H1 (cell line): ENCODE results near the gene ZFP36L1. TPM values are rescaled to one million over a fixed set of nuclear protein-coding genes. Genes with fewer than 3 reads are reported as not detected.

Source experiments
- CTCF ChIA-PET: fragments of 300-600 bp; sonication (Branson Sonifier 250); formaldehyde crosslinking; loops from one replicate; lab custom pipeline; 2021; ENCODE audit not compliant: partially characterized antibody; lab: Charles Lee
- POLR2A ChIA-PET: fragments of 300-600 bp; sonication (Branson Sonifier 250); formaldehyde crosslinking; loops from one replicate; lab custom pipeline; 2021; ENCODE audit warnings: inconsistent platforms; ENCODE audit not compliant: partially characterized antibody; lab: Charles Lee
- DNase-seq, 2 experiments: peaks; one replicate each; pipeline versions ENCODE4 v3.0.0 to v3.0.0-alpha.2; 2010 to 2022; ENCODE audit warnings: low spot score in 2 of 2, low read depth in 1 of 2, mixed read lengths in 1 of 2
- FAIRE-seq: peaks from 2 replicates; lab custom pipeline; 2011; peaks lifted over from hg19 to GRCh38; lab: Jason Lieb, UNC
- H2AFZ ChIP-seq: 2 replicates; pipeline ENCODE4 v1.8.1; 2012; ENCODE audit warnings: low read length, inconsistent platforms
- H2AK5ac ChIP-seq: 2 replicates; pipeline ENCODE4 v1.6.1; 2013; ENCODE audit warnings: low read depth, low read length
- H2BK120ac ChIP-seq: replicated peaks from 2 replicates; pipeline ENCODE3; 2013; ENCODE audit warnings: low read depth, low read length, inconsistent platforms
- H2BK12ac ChIP-seq: 2 replicates; pipeline ENCODE4 v1.6.1; 2013; ENCODE audit warnings: low read depth, low read length
- H2BK15ac ChIP-seq: 2 replicates; pipeline ENCODE4 v1.6.1; 2013; ENCODE audit warnings: low read length
- H2BK20ac ChIP-seq: 2 replicates; pipeline ENCODE4 v1.6.1; 2013; ENCODE audit warnings: low read length
- H2BK5ac ChIP-seq: 2 replicates; pipeline ENCODE4 v1.6.1; 2013; ENCODE audit warnings: low read depth, low read length
- H3K14ac ChIP-seq: 2 replicates; pipeline ENCODE4 v1.6.1; 2013; ENCODE audit warnings: inconsistent platforms; ENCODE audit not compliant: insufficient read length
- H3K18ac ChIP-seq: 2 replicates; pipeline ENCODE4 v1.6.1; 2013; ENCODE audit warnings: low read length; ENCODE audit errors: extremely low read depth
- H3K23ac ChIP-seq: 2 replicates; pipeline ENCODE4 v1.6.1; 2013; ENCODE audit warnings: inconsistent platforms; ENCODE audit not compliant: insufficient read length
- H3K23me2 ChIP-seq: 2 replicates; pipeline ENCODE4 v1.6.1; 2013; ENCODE audit warnings: low read depth, low read length
- H3K27ac ChIP-seq: 2 replicates; pipeline ENCODE4 v1.6.1; 2011; ENCODE audit warnings: low read depth, low read length, inconsistent platforms
- H3K27me3 ChIP-seq, 4 experiments: replicated peaks in 1 of 4; 1 replicate in 1 of 4; 2 replicates in 3 of 4; pipeline versions ENCODE4 v1.6.1 to v1.8.1; 2011 to 2013; ENCODE audit warnings: low read length in 3 of 4, mild to moderate bottlenecking in 3 of 4, inconsistent platforms in 2 of 4, mixed read lengths in 2 of 4, moderate library complexity in 1 of 4; ENCODE audit not compliant: control insufficient read depth in 3 of 4, insufficient read depth in 3 of 4; ENCODE audit errors: extremely low read depth in 1 of 4
- H3K36me3 ChIP-seq, 4 experiments: 2 replicates each; pipeline versions ENCODE4 v1.6.1 to v1.8.1; 2011 to 2013; ENCODE audit warnings: mild to moderate bottlenecking in 4 of 4, low read length in 3 of 4, moderate library complexity in 2 of 4, control low read depth in 1 of 4, inconsistent platforms in 1 of 4; ENCODE audit not compliant: insufficient read depth in 4 of 4, control insufficient read depth in 2 of 4
- H3K4ac ChIP-seq: replicated peaks from 2 replicates; pipeline ENCODE3; 2013; ENCODE audit warnings: low read length, low read depth, mixed read lengths, inconsistent platforms; ENCODE audit not compliant: insufficient read length
- H3K4me1 ChIP-seq, 4 experiments: replicated peaks in 1 of 4; 1 replicate in 1 of 4; 2 replicates in 3 of 4; pipeline versions ENCODE4 v1.6.1 to v1.8.1; 2011 to 2013; ENCODE audit warnings: low read length in 3 of 4, inconsistent platforms in 2 of 4, mixed read lengths in 1 of 4; ENCODE audit not compliant: insufficient read depth in 4 of 4, control insufficient read depth in 3 of 4
- H3K4me2 ChIP-seq, 2 experiments: 2 replicates each; pipeline versions ENCODE4 v1.6.1 to v1.8.1; 2011 to 2013; ENCODE audit warnings: low read depth in 2 of 2, low read length in 2 of 2, control low read depth in 1 of 2, inconsistent platforms in 1 of 2, mild to moderate bottlenecking in 1 of 2; ENCODE audit not compliant: insufficient read depth in 1 of 2
- H3K4me3 ChIP-seq, 4 experiments: fragments of 200-600, 300-600 bp in 1 of 4; sonication (generic), shearing (Covaris generic), sonication (Bioruptor Twin) in 1 of 4; 2 replicates each; pipeline versions ENCODE4 v1.5.1 to v1.8.1; 2011 to 2016; ENCODE audit warnings: low read length in 4 of 4, low read depth in 3 of 4, control low read depth in 2 of 4, inconsistent platforms in 2 of 4, mild to moderate bottlenecking in 2 of 4, mixed read lengths in 1 of 4, moderate library complexity in 1 of 4; ENCODE audit not compliant: insufficient read depth in 2 of 4; ENCODE audit errors: extremely low read depth in 1 of 4
- H3K56ac ChIP-seq: replicated peaks from 2 replicates; pipeline ENCODE3; 2013; ENCODE audit warnings: low read depth, mild to moderate bottlenecking, mixed read lengths, low read length, inconsistent platforms; ENCODE audit not compliant: insufficient read length
- H3K79me1 ChIP-seq: 2 replicates; pipeline ENCODE4 v1.6.1; 2013; ENCODE audit warnings: low read depth, low read length, control low read depth
- H3K79me2 ChIP-seq, 2 experiments: 2 replicates each; pipeline versions ENCODE4 v1.6.1 to v1.8.1; 2012 to 2013; ENCODE audit warnings: low read length in 2 of 2, mild to moderate bottlenecking in 2 of 2, inconsistent platforms in 1 of 2; ENCODE audit not compliant: insufficient read depth in 2 of 2, control insufficient read depth in 1 of 2
- H3K9ac ChIP-seq, 4 experiments: replicated peaks in 1 of 4; 1 replicate in 1 of 4; 2 replicates in 3 of 4; pipeline versions ENCODE4 v1.6.1 to v1.8.1; 2011 to 2013; ENCODE audit warnings: low read depth in 3 of 4, low read length in 3 of 4, control low read depth in 2 of 4, mild to moderate bottlenecking in 2 of 4, moderate library complexity in 2 of 4, inconsistent platforms in 1 of 4; ENCODE audit errors: extremely low read depth in 1 of 4
- H3K9me3 ChIP-seq, 2 experiments: 2 replicates each; pipeline versions ENCODE4 v1.6.1 to v1.8.1; 2012 to 2013; ENCODE audit warnings: mild to moderate bottlenecking in 2 of 2, moderate library complexity in 2 of 2, control low read depth in 1 of 2, inconsistent platforms in 1 of 2, low read depth in 1 of 2, low read length in 1 of 2, mixed read lengths in 1 of 2; ENCODE audit not compliant: insufficient read depth in 2 of 2
- H4K20me1 ChIP-seq, 2 experiments: replicated peaks in 1 of 2; 2 replicates each; pipeline versions ENCODE3 to v1.8.1; 2011 to 2013; ENCODE audit warnings: inconsistent platforms in 2 of 2, low read length in 2 of 2, mild to moderate bottlenecking in 1 of 2; ENCODE audit not compliant: insufficient read depth in 2 of 2, control insufficient read depth in 1 of 2
- H4K5ac ChIP-seq: 2 replicates; pipeline ENCODE4 v1.6.1; 2013; ENCODE audit warnings: low read length, low read depth, mixed read lengths, inconsistent platforms; ENCODE audit not compliant: insufficient read length
- H4K8ac ChIP-seq: 2 replicates; pipeline ENCODE4 v1.8.0; 2013; ENCODE audit warnings: mild to moderate bottlenecking, moderate library complexity, low read length, inconsistent platforms; ENCODE audit not compliant: insufficient read depth; ENCODE audit errors: extremely low read depth
- H4K91ac ChIP-seq: replicated peaks from 2 replicates; pipeline ENCODE3; 2013; ENCODE audit warnings: low read length, mixed read lengths, inconsistent platforms; ENCODE audit not compliant: insufficient read length
- BCL11A ChIP-seq, 2 experiments: IDR thresholded peaks; one replicate each; pipeline ENCODE4 v1.6.1; 2011; ENCODE audit warnings: low read depth in 2 of 2, low read length in 2 of 2, mild to moderate bottlenecking in 2 of 2
- CHD1 ChIP-seq: IDR thresholded peaks from 2 replicates; pipeline ENCODE4 v1.6.1; 2012; ENCODE audit warnings: low read depth, low read length, improper control_type of control experiment
- CHD2 ChIP-seq: IDR thresholded peaks from 2 replicates; pipeline ENCODE4 v1.6.1; 2012; ENCODE audit warnings: low read length, improper control_type of control experiment
- EZH2 ChIP-seq: fragments of 200-600 bp; sonication (generic); IDR thresholded peaks from 2 replicates; pipeline ENCODE4 v1.7.1; 2012; ENCODE audit warnings: low read depth, mild to moderate bottlenecking, moderate library complexity, low read length, inconsistent platforms; ENCODE audit not compliant: severe bottlenecking
- JUN ChIP-seq: IDR thresholded peaks from 2 replicates; pipeline ENCODE4 v1.6.1; 2011; ENCODE audit warnings: low read depth, mild to moderate bottlenecking, improper control_type of control experiment, low read length
- POLR2A ChIP-seq, 2 experiments: IDR thresholded peaks; 1 replicate in 1 of 2; 2 replicates in 1 of 2; pipeline ENCODE4 v1.6.1; 2011; ENCODE audit warnings: low read depth in 2 of 2, low read length in 2 of 2, mild to moderate bottlenecking in 2 of 2; ENCODE audit errors: control extremely low read depth in 1 of 2
- POLR2AphosphoS5 ChIP-seq: IDR thresholded peaks from 2 replicates; pipeline ENCODE4 v1.6.1; 2011; ENCODE audit warnings: low read depth, low read length
- POU5F1 ChIP-seq: IDR thresholded peaks from 2 replicates; pipeline ENCODE4 v1.6.1; 2011; ENCODE audit warnings: low read depth, mild to moderate bottlenecking, low read length, moderate library complexity
- RAD21 ChIP-seq, 2 experiments: IDR thresholded peaks in 1 of 2; conservative IDR thresholded peaks in 1 of 2; 2 replicates each; pipeline ENCODE4 v1.6.1; 2011; ENCODE audit warnings: low read depth in 2 of 2, low read length in 2 of 2, improper control_type of control experiment in 1 of 2, inconsistent platforms in 1 of 2, mild to moderate bottlenecking in 1 of 2, moderate library complexity in 1 of 2
- SIX5 ChIP-seq: IDR thresholded peaks from 2 replicates; pipeline ENCODE4 v1.6.1; 2011; ENCODE audit warnings: mild to moderate bottlenecking, low read depth, low read length
- SP1 ChIP-seq: IDR thresholded peaks from 2 replicates; pipeline ENCODE4 v1.6.1; 2011; ENCODE audit warnings: low read depth, low read length
- SP2 ChIP-seq: IDR thresholded peaks from 2 replicates; pipeline ENCODE4 v1.6.1; 2012; ENCODE audit warnings: mild to moderate bottlenecking, low read length, inconsistent platforms
- SUZ12 ChIP-seq: fragments of 200-600 bp; sonication (generic); IDR thresholded peaks from 2 replicates; pipeline ENCODE4 v1.6.1; 2012; ENCODE audit warnings: mild to moderate bottlenecking, inconsistent platforms, low read length, moderate library complexity, mixed read lengths
- WGBS, 2 experiments: shearing (Covaris generic) in 1 of 2; methylation state at CpG; one replicate each; pipeline versions ENCODE4 v1.1.6 to v1.1.7; 2013 to 2015; ENCODE audit warnings: low lambda C conversion rate in 2 of 2, mixed read lengths in 2 of 2, inconsistent platforms in 1 of 2, low coverage in 1 of 2, missing lambda C conversion rate in 1 of 2; ENCODE audit not compliant: insufficient replicate concordance in 2 of 2, insufficient coverage in 1 of 2, insufficient read length in 1 of 2; ENCODE audit errors: extremely low coverage in 1 of 2, missing lambda C conversion rate in 1 of 2; 5-methylcytosine and 5-hydroxymethylcytosine counted together
- polyA plus RNA-seq, 7 experiments: library from polyadenylated mRNA; depleted of rRNA in 3 of 7; stranded (reverse) in 5 of 7; unstranded in 2 of 7; fragments of >200 nt in 5 of 7; fragments of 200-250 nt in 2 of 7; gene quantifications; 1 replicate in 5 of 7; 2 replicates in 1 of 7; 4 replicates in 1 of 7; pipeline versions ENCODE4 v1.2.1 to v1.2.3, GENCODE V29; 2011 to 2013; ENCODE audit warnings: missing spikeins in 2 of 7, mixed read lengths in 2 of 7
- total RNA-seq: library from RNA; stranded (reverse); fragmentation: NEBNext Ultra II Directional; extraction: Animal tissue kit (Norgen Biotek cat#: 25700); gene quantifications from 2 replicates; pipeline ENCODE4 v1.2.1, GENCODE V29; 2021
- TF ChIP-seq, protein P1 (sequence below): IDR thresholded peaks from 2 replicates; pipeline ENCODE4 v1.6.1; 2012; ENCODE audit warnings: inconsistent platforms

The ZFP36L1 gene
- total and polyA plus RNA-seq, 2 of the 8 experiments (the other 6 are each of a cell fraction or from before 2014, with no cell fraction given) = 80.4 to 132 TPM

- H3K4me1 ChIP-seq = peaks cover 6 to 23% (median 17%) of the 10 kb centered on the region in 4 experiments
- H3K23me2 ChIP-seq = no peaks in the 10 kb centered on the region; the same call in 1 of the 2 replicates
- H4K91ac ChIP-seq = no peak overlapping the region
- H3K9ac ChIP-seq = no peak overlapping the region
- no peak for FAIRE-seq
- peaks cover 0 to 3% (median 2%) of the 10 kb centered on the region in 4 experiments; a peak in 2 of 7 replicates for H3K27me3 ChIP-seq
- DNase-seq = no peak
- H3K9me3 ChIP-seq = no peaks in the 10 kb centered on the region
- no peak overlapping the region for H2BK12ac ChIP-seq
- no peak overlapping the region for H4K5ac ChIP-seq
- no peak overlapping the region for H2BK15ac ChIP-seq
- H2AFZ ChIP-seq = no peak overlapping the region
- H2AK5ac ChIP-seq = no peak overlapping the region
- no peaks in the 10 kb centered on the region for H4K20me1 ChIP-seq
- H3K56ac ChIP-seq = no peak overlapping the region
- no peak overlapping the region for H3K18ac ChIP-seq
- H3K79me1 ChIP-seq = no peaks in the 10 kb centered on the region
- H2BK120ac ChIP-seq = no peak overlapping the region
- 88% methylated on average over 9 of the region's 9 CpGs; no CpG with 5 or more reads in 1 of the 2 experiments for WGBS, 2 experiments
- no peak overlapping the region for H2BK5ac ChIP-seq
- no peak overlapping the region for H3K4me3 ChIP-seq
- ChIA-PET POLR2A (interaction anchor here (1.2 to 9.9 kb wide), 3 partner anchors 9 to 30 kb away, joined by 3 to 222 read pairs (median 76); partner anchors contain the start of gene ZFP36L1), CTCF (interaction anchor here (1.0 to 7.2 kb wide), 18 partner anchors 8 to 983 kb away, joined by 3 to 76 read pairs (median 4); no protein-coding TSS in a partner anchor)
- no peak overlapping the region for H4K8ac ChIP-seq
- no peak overlapping the region for H3K27ac ChIP-seq
- no peak overlapping the region for H3K4me2 ChIP-seq
- H3K14ac ChIP-seq = no peak overlapping the region
- H3K23ac ChIP-seq = no peak overlapping the region
- no peaks in the 10 kb centered on the region for H3K36me3 ChIP-seq
- peaks cover 0 to 5% of the 10 kb centered on the region in 2 experiments; a peak in 1 of 4 replicates for H3K79me2 ChIP-seq
- no peak overlapping the region for H2BK20ac ChIP-seq
- no peak overlapping the region for H3K4ac ChIP-seq
- TF ChIP-seq SUZ12 (no peak), EZH2 (no peak), RAD21 (IDR thresholded peaks at IDR 0.05 in 1 of 2, conservative IDR thresholded peaks at IDR 0.05 in 1 of 2; ENCODE audit: low read depth in 2 of 2, low read length in 2 of 2) (no peak), POLR2A (IDR thresholded peaks at IDR 0.05; ENCODE audit: control extremely low read depth in 1 of 2, low read depth in 2 of 2, low read length in 2 of 2) (no peak), CHD2 (no peak), SP1 (no peak), CHD1 (no peak), SIX5 (no peak), SP2 (no peak), JUN (no peak), BCL11A (IDR thresholded peaks at IDR 0.05; ENCODE audit: low read depth in 2 of 2, low read length in 2 of 2) (no peak), POU5F1 (no peak), POLR2AphosphoS5 (no peak)
- TF ChIP-seq, protein P1, sequence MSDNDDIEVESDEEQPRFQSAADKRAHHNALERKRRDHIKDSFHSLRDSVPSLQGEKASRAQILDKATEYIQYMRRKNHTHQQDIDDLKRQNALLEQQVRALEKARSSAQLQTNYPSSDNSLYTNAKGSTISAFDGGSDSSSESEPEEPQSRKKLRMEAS = no peak
Observed at GRCh38 chr14:68820119-68820518, 27.3 kb upstream of the ZFP36L1 start.
